RWPE1 (cell line): ENCODE data around the gene DOCK4.

ENCODE experiments used
- CTCF ChIA-PET: fragments of 350-600 bp; sonication (Branson Sonifier 250); formaldehyde crosslinking; extraction: SDS; loops from one replicate; lab custom pipeline; 2021; lab: Yijun Ruan, JAX
- POLR2A ChIA-PET: fragments of 400-600 bp; formaldehyde crosslinking; extraction: SDS; loops from one replicate; lab custom pipeline; 2020; ENCODE audit warnings: antibody characterized with exemption; ENCODE audit not compliant: low non-redundant PET; lab: Yijun Ruan, JAX
- DNase-seq: peaks from one replicate; pipeline ENCODE4 v3.0.0; 2012; ENCODE audit warnings: low spot score
- H3K27ac ChIP-seq: fragments of 450-650 bp; 2 replicates; pipeline ENCODE4 v1.5.1; 2017
- CTCF ChIP-seq: fragments of 450-650 bp; conservative IDR thresholded peaks from 2 replicates; pipeline ENCODE4 v1.5.1; 2017; ENCODE audit warnings: low read depth, mild to moderate bottlenecking

The DOCK4 gene

GRCh38 chr7:112122798-112123197 lies 83.4 kb downstream of the DOCK4 start:
- no peak for TF ChIP-seq CTCF
- DNase-seq = no peak
- ChIA-PET CTCF (no interaction called here), POLR2A (no interaction called here)
- H3K27ac ChIP-seq = no peak overlapping the region

- ChIA-PET CTCF (no interaction called here), POLR2A (no interaction called here)
- DNase-seq = no peak
- no peak overlapping the region for H3K27ac ChIP-seq
- no peak for TF ChIP-seq CTCF
Observed at GRCh38 chr7:112122144-112122543, 84.1 kb downstream of the DOCK4 start.

- CTCF ChIA-PET = no interaction called here
- POLR2A ChIA-PET = no interaction called here
- DNase-seq = no peak
- TF ChIP-seq CTCF = no peak
- H3K27ac ChIP-seq = no peak overlapping the region
Observed at GRCh38 chr7:112121318-112121717, 84.9 kb downstream of the DOCK4 start.

DNA sequence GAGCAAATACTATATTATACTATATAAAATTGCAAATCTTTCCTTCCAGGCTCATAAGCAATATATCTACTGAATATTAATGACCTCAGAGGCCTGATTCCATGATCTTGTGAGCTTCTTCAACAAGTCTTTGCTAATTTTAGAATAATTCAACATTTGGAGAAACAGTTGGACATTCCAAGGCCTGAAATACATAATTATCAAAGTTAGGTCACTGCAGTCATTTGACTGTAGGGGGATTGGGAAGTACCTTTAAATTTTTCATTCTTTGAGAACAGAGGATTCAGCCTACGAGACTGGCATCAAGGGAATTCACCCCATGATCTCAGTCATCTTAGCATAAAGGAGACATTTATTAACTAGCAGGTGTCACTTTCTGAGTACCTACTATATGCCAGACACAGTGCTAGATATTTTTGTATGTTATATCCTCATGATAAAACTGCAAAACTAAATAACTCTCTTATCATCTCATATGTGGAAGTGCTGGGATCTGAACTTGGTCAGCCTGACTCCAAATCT lies 85.4 kb downstream of the DOCK4 start:
- TF ChIP-seq CTCF = no peak
- ChIA-PET CTCF (no interaction called here), POLR2A (no interaction called here)
- no peak overlapping the region for H3K27ac ChIP-seq
- DNase-seq = no peak

DNA sequence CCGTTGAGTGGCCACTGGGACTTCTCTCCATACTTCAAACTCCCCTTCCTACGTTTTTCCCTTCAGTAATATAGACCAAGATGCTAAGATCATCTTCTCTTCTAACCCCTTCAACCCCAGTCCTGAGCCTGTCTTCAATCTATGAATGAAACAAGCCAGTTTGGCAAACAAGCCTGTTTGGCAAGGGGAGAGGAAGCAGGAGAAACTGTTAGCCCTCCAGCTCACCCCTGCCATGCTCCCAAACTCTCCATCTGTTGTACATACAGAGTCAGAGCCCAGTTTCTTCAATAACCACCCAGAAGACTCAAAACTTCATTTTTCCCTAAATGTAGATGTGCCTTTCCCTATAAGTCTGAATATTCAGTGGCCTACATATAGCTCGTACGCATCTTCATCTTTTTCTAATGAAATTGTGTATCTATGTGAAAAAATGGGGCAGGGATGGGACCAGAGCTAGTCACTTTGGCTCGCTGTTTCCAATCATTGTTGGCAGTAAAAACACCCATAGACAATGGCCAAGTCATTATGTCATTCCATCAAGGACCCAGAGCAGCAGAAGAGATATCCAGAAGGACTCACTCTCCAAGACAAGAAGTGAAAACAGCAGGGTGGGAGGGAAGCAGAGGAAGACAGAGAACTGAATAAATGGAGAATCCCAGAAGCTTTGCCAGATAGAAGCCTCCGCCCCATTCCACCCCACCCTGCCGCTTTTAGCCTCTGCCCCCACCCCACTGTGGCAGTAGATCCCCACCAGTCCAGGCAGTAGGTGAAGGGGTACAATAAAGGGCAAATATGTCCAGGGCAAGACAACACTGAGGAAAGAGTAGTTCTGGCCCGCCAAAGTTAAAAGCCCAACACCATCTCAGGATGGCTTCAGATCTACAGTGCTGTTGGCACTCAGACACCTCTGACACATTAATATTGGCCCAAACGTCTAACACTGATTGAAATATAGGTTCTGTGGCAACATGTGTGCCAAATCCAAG lies 87.3 kb downstream of the DOCK4 start:
- H3K27ac ChIP-seq = no peak overlapping the region
- POLR2A ChIA-PET = no interaction called here
- no peak for TF ChIP-seq CTCF
- DNase-seq = no peak
- CTCF ChIA-PET = interaction anchor here (0.6 kb wide), 1 partner anchor 45 kb away, joined by 6 read pairs; no protein-coding TSS in a partner anchor

GRCh38 chr7:112116894-112117293 lies 89.3 kb downstream of the DOCK4 start:
- CTCF ChIA-PET = no interaction called here

More at GRCh38 chr7:112116894-112117293, 89.3 kb downstream of the DOCK4 start:
- H3K27ac ChIP-seq = no peak overlapping the region
- no peak for DNase-seq
- no peak for TF ChIP-seq CTCF
- POLR2A ChIA-PET = no interaction called here
